NCI-H1048 (cell line): Measurements from ENCODE around the gene LAMB3.

ENCODE experiments used
- DNase-seq: peaks from one replicate; lab custom pipeline; 2025; lab: John Stamatoyannopoulos, UW

The LAMB3 gene

DNA sequence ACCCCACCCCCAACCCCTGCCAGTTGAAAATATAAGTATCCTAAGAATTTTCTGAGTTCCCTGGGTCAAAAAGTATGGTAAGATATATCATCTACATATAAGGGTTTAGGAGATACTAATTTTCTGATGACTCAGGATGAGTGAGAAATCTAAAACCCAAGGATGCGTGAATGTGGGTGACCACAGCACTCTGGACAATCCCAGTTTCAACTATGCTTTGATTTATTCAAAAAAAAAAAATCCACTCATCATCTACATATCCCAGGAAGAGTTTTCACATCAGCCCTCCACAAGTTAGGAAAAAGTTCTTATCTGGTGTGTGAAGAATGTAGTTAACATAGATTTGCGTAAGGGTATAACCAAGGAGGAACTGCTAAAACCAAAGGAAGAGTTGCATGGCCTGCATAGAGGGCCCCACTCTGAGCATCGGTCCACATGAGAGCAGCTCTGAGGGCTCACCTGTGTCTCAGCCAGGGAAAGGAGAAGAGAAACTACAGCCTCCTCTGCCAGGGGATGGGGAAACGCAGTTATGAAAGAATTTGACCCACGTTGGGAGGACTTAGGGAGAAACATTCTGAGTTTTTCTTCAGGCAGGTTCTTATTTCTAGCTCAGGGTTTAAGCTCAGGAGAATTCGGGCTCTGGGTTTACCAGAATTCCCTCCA, 18.8 kb downstream of the LAMB3 start:
- DNase-seq: no peak

DNA sequence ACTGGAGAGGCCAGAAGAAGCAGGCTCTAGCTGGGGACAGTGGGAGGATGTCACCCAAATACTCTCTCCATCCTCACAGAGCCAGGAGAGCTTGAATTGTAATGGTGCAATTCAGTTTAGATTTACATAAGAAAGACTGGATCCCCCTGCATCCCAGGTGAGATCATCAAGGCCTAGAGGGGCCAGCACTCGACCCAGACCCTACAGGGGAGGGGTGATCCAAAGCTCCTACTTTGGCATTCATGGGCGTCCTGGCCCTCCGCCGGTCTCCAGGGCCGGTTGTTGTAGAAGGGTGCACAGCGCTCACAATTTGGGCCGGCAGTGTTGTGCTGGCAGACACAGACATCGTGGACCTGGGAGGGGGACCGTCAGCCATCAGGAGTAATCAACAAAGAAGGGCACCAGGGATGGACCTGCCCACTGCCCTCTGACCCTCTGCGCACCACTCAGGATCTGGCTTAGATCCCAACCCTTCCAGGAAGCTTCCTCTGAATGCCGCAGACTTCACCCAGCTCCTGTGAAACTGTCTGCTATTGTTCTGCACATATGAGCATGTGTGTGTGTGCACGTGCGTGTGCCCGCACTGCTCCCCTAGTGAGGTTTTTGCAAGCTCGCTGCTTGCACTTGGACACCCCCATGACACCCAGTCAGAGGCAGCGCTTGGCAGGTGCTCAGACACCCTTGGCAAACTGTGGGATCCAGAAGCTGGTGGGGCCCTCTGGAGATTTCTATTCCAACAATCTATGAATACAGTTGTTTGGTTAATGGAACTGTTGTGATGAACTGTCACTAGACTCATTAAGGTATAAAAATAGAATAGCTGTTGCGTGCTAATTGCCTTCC, 21.6 kb downstream of the LAMB3 start:
- DNase-seq: no peak

DNA sequence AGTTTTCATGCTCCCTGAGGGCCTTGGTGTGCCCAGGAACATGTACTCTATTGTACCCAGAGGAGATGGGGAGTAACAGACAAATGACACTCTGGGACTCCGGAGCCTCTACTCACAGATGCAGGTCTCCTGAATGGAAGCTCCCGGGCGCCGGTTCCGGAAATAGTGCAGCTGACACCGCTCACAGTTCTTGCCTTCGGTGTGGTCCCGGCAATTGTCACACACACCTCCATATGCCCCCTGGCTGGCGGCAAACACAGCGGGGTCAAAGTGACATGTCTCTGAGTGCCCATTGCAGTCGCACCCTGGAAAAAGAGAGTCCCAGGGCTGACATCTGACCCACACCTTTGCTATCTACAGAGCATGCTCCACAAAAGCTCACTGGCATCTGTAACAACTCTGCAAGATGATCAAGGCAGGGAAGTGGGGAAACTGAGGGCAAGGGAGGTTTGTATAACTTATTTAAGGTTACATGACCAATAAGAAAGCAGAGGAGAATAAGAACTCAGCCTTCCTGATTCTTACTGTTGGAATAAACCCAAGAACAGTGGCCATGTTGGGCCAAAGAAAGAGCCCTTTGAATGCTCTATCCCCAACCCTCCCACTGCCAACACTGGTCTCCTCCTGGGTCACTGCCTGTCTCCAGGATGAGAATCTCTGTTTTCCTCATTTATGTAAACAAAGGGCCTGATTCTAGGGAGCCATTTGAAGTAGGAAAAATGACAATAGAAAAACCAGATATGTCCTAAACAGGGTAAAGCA, 22.4 kb downstream of the LAMB3 start:
- DNase-seq: no peak

DNA sequence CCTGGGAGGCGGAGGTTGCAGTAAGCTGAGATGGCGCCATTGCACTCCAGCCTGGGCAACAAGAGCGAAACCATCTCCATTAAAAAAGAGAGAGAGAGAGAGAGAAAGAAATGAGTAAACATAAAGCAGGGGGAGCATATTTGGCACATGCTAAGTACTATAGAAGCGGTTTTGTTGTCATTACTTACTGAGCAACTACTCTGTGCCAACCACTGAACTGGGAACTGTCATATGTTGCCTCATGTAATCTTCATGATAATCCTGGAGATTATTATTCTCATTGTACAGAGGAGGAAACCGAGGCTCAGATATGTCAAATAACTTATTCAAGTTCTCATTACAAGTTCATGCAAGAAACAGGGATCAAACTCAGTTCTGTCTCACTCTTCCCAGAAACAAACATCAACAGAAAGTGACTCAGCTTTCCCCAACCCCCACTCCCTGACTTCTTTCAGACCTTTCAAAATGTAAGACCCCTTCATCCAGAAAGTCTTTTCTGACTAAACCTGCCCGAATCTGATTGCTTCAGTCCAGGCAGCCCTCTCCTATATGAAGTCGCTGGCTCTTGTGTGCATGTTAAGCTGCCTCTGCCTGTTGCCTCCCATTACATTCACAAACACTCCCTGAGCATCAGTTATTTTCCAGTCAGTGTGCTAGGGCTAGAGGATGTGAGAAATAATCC, 23.5 kb downstream of the LAMB3 start:
- DNase-seq: no peak

DNA sequence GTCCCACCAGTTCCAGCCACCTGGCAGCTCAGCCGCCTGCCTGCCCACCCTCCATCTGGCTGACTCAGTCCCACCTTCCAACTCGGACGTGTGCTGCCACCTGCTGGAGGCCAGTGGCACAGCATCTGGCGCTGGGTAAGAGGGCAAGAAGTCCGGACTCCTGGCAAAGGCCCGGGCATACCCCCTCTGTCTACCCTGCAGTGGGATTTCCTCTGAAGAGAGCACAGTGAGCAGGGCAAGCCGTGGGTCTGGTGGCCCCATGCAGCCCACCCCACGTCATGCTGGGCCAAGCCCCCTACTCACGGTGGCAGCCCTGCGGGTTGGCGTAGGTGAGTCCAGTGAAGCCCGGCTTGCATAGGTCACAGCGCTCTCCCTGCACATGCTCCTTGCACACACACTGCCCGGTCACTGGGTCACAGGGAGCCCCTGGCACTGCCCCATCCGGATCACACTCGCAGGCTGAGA, 24.5 kb downstream of the LAMB3 start:
- DNase-seq: peak; percentile 55

DNA sequence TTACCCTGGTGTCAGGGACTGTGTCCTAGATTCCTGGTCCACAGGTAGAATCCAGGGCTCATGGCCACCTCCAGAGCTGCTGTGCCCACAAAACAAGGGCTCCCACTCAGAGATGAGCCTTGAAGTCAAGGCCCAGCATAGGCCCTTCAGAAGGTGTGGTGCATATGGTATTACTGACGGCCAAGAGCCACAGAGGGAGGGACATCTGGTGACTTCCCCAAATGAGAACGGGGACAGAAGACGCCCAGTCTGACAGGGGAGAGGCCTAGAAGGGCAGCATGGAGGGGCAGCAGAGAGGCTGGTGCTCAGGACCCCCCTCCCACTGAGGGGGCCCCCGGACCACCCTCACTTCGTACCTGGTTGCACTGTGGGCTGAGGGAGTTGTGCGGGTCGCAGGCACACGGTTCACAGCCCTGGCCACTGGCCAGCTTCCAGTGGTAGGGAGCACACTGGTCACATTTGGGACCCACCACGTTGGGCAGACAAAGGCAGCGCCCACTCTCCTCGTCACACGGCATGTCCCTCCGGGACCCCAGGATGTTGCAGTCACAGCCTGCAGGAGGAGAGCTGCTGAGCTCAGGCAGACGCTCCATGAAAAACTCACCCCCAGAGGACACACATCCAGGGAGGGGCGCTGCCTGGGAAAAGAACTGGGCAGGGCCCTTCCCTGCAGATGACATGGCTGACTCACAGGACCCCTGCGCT, 25.0 kb downstream of the LAMB3 start:
- DNase-seq: no peak

DNA sequence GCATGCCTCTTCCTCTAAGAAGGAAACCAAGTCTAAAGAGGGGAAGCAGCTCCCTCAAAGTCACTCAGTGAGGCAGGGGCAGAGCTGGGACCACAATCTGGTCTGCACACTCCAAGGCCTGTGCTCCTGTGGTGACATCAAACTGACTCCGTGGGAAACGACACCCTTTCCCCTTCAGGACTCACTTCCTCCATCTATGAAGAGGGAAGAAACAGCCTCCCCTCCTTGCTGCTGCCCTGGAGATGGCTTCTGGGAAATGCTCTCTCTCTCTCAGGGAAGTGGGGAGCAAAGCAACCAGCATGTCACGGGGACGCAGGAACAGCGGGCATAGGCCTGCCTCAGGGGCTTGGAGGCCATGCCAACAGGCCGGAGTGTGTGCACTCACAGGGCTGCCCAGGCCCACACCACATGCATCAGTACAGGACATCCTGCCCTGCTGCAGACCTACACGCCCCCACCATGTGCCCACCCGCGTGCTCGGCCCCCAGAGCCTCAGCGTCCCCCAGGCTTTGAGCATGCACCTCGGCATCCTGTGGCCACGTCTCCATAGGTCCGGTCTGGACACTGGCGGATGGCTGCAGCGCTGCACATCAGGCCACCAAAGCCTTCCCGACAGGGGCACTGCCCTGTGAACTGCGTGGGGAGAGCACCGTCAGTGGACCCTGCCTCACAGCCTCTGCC, 25.7 kb downstream of the LAMB3 start:
- no peak for DNase-seq

DNA sequence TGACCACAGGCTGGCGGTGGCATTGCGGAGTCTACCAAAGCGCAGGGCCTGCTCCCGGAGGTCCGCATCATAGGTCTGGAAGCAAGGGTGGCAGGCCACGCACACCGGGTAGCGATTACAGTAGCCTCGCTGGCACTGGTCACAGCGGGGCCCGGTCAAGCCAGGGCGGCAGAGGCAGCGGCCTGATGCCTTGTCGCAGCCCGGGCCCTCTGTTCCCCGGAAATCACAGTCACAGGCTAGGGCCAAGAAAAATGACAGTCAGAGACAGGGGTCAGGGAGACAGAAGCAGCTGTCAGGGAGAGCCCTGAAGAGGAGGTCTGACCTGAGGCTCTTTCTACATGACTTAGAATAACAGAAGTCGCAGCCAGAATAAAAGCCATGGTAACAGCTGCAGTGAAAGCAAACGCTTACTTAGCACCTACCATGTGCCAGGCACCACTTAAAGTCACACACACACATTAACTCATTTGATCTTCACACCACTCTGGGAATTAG, 26.4 kb downstream of the LAMB3 start:
- no peak for DNase-seq

DNA sequence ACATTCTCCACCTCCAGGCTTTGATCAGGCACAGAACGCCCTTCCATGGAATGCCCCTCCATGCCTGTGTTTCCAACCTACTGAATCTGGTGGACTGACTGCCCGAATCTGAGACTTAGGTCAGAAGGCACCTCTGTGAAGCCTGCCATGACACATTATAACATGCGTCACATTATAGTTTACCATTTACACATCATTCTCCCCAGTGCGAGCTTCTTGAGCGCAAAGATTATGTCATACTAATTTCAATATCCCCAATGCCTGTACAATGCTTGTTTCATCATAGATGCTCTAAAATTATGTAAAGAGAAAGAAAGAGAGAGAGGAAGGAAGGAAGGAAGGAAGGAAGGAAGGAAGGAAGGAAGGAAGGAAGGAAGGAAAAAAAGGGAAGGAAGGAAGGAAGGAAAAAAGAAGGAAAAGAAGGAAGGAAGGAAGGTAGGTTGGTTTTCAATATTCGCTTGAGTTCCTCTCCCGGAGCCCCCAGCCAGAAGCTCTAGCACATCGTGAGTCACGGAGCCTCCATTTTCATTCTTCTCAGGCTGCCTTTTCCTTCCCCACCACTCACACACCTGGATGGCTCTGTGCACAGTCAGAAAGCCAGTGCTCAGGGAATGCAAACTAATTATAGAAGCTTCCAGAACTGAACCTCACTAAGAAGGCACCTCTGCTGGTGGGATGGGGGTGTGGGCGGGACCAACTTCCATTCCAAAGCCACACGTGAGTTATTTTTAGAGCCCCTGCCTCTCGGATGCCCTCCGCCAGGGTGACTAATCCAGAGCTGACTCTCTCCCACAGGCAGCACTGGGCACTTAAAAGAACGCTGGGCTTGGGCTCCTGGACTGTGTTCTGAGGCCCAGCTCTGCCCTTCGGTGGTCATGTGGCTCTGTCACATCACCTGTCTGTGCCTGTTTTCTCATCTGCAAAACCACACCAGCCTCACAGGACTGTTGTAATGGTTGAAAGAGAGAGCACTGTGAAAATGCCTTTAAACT, 27.4 kb downstream of the LAMB3 start:
- no peak for DNase-seq

DNA sequence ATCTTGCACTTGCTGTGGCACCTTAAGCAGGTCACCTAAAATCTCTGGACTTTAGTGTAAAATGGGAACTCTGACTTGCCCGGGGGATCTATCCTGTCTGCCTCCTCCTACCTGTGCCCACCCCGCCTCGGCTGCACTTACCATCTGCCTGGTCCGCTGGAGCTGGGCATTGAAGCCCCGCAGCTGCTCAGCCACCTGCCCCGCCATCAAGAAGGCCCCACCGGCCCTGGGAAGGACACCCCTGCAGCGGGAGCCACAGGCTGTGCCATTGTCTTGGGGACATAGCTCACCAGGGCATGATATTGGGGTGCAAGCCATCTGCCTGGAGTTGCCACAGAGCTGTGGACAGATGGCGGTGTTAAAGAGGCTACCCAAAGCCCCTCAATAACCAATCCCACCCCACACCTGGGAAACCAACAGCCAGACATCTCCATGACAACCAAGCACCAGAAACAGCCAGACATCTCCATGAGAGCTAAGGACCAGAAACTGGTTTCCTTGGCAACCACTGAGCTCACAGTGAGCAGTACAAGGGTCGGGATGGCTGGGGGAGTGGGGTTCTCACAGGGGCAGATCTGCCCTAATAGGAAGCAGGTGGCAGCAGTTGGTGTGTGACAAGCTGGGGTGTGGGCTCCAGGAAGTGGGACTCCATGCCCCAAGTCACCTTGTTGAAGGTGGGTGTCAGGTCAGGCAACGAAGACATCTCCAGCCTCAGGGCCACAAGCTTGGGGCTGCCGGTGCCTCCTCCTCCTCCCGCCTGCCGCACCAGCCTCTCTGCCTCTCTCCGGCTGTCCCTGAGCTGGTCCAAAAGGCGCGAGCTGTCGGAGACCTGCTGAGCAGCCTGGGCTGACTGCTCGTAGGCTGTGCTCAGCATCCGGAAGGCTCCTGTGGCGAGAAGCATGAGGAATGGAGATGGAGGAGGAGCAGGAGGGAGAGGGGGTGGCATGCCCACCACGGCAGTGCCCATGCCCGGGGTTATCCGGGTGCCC, 29.1 kb downstream of the LAMB3 start:
- no peak for DNase-seq

DNA sequence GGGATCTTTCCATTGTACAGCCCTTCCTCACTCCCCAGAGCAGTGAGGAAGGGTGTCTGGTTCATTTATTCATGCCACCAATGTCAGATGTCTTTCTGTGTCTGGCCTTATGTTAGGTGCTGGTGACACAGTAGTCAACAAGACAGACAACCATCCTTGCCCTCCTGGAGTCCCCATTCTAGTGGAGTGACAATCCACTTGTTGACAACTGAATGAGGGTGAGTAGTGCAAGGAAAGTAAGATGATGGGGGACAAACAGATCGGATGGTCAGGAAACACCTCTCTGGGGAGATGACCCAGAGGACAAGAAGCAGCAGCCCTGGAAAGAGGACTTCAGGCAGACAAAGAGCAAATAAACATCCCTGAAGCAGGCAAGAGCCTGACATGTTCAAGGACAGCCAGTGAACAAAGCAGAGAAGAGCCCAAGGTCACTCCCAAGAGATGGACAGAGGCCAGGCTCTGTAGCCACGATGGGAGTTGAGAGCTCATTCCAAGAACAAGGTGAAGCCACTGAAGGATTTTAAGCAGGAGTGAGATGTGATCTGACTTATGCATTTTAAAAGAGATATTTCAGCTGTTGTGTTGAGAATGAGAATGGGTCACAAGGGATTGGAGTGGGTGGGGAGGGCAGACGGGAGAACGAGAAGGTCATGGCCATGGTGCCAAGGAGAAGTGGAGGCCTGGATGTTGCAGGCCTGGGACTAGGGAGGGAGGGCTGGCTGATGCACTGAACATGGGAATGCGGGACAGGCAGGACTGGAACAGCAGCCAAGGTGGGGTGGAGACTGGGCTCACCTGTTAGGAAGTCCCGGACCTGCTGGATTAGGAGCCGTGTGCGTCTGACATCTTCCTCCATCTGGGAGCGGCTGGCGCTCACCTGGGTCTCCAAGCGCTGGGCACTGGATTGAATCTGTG, 30.2 kb downstream of the LAMB3 start:
- DNase-seq: no peak

DNA sequence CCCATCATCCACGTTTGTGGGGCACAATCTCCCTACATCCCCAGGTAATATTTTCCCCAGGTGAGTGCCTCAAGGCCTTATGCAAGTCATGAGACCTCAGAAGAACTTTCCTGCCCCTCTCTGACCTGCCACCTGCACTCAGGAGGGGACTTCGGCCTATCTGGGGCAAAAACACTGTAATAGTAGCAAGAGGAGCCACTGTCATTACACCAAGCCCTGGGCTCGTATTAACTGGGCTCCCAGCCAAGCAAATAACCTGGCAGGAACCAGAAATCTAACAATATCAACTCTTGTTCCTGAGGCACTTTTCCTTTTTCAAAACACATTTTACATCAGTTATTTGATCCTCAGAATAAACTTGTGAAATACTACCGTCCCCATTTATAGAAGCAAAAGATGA, 30.9 kb downstream of the LAMB3 start:
- peak; percentile 58 for DNase-seq

DNA sequence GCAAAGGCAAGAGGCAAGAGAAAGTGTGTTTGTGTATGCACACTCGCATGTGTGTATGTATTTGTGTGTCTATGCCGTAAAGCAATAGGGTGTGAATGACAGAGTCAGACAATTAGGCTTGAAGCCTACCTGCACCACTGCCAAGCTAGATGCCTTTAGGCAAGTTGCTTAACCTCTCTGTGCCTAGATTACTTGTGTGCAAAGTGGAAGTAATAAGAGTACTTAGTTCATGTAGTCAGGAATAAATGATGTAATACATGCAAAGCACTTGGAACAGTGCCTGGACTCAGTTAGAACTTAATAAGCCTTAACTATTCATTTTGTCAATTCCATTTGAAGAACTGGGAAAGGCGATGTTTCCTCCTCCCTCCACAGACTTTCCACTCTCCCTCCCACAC, 31.7 kb downstream of the LAMB3 start:
- peak; percentile 98 for DNase-seq

DNA sequence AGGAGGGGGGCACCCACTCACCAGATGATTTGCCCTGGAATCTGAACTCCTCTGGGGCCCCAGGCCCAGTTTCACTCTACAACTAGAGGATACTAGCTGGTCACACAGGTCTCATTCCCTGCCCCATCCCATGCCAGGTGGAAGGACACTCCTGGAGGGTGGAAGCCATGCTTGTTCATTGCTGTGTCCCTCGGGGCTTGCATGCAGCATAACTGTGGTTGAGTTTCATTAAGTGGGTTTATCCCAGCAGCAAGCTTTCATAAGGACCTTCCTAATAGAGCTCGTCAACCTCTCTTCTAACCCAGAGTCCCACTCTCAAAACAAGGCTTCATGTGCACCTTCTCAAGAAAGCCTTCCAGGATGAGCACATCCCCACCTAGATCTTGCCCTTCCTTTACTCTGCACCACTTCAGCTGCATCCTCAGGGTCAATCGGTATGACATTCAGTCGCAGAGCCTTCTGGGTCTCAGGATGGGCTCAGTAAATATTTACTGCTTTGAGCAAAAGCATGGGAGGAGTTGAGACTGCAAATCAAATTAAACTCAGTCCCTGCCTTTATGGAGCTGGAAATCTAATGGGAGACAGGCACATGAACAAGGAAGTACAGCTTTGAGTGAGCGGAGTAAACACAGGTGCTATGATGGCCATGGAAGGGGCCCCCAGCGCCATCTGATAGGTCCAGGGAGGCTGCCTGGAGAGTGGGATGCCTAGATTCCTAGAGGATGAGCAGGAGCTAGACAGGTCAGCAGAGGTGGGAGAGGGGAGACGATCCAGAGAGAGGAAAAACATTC, 32.3 kb downstream of the LAMB3 start:
- DNase-seq: no peak

DNA sequence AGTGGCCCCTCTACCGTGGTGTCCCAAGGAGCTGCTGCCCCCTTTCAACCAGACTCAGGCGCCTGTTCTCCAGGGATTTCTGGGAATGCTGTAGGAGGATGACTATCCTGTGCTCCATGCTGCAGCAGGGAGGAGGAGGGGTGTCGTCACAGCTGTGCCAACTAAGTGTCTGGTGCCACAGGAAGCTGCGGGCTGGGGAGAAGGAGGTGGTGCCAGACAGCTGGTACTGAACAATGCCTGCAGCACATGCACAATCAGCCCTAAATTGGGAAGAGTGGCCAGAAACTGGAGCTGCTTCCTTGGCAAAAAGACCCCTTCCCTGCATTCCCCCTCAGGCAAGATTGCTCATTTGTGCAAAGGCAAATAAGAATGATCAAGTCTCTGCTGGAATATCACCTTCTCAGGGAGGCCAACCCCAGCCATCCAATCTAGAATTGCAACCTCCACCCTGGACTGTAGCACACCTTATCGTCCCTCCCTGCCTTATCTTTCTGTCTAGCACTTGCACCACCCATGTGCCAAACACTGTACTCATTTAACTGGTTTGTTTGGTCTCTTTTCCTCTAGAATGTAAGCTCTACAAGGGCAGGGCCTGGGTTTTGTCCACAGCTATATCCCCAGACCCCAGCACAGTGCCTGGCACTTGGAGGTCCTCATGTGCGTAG, 33.3 kb downstream of the LAMB3 start:
- DNase-seq: no peak

DNA sequence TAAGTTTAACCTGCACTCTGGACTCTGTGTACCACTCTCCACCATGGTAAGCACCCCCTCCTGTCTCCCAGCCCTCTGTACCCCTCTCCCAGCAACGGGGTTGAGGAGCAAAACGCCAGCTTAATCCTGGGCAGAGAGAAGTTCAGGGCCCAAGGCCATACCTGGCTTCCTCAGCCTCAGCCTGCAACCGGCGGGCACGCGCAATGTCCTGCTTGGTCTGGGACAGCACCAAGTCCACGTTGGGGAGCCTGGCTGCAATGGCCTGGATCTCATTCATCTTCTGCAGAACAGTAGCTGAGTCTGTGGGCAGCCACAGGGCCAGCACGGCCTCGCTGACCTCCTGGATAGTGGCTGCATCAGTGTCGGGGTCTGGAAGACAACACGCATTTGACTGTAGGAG, 33.9 kb downstream of the LAMB3 start:
- no peak for DNase-seq
